GM21528 (cell line): ENCODE measurements around the gene FAAP20.

Experiments used
- ATAC-seq: cut with Tn5 transposase; IDR thresholded peaks from one replicate; pipeline ENCODE4 v1.9.1; 2021; ENCODE audit warnings: mild to moderate bottlenecking, moderate library complexity; ENCODE audit not compliant: unreplicated experiment, low FRiP score

FAAP20 gene, protein sequence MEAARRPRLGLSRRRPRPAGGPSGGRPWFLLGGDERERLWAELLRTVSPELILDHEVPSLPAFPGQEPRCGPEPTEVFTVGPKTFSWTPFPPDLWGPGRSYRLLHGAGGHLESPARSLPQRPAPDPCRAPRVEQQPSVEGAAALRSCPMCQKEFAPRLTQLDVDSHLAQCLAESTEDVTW

DNA sequence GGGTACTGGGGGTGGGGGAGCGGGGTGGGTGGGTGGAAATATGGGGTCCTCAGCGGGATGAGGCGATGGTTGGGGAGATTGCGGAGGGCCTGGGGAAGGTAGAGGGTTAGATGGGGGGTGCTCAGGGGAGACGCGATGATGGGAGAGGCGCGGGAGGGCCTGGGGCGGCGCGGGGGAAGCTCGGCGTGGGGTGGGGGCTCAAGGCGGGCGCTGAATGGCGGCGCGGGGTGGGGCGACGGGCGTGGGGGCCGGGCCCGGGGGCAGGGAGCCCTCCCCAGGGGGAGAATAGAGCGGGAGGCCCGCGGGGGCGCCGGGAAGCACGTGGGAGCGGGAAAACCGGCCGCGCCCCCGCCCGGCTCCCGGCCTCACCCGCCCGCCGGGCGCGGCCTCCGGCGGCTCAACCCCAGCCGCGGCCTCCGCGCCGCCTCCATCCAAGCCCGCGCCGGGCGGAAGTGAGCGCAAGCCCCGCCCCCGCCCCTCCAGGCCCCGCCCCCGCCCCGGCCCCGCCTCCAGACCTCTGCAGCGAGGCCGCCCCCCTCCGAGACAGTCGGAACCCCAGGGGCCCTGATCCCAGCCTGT lies at the start of gene FAAP20:
Gene FAAP20, minus strand, starts transcription at position 454 of the 579 bp plus-strand sequence. Its CDS starts 23 bp downstream, at position 431.
- ATAC-seq = peak; percentile 52

DNA sequence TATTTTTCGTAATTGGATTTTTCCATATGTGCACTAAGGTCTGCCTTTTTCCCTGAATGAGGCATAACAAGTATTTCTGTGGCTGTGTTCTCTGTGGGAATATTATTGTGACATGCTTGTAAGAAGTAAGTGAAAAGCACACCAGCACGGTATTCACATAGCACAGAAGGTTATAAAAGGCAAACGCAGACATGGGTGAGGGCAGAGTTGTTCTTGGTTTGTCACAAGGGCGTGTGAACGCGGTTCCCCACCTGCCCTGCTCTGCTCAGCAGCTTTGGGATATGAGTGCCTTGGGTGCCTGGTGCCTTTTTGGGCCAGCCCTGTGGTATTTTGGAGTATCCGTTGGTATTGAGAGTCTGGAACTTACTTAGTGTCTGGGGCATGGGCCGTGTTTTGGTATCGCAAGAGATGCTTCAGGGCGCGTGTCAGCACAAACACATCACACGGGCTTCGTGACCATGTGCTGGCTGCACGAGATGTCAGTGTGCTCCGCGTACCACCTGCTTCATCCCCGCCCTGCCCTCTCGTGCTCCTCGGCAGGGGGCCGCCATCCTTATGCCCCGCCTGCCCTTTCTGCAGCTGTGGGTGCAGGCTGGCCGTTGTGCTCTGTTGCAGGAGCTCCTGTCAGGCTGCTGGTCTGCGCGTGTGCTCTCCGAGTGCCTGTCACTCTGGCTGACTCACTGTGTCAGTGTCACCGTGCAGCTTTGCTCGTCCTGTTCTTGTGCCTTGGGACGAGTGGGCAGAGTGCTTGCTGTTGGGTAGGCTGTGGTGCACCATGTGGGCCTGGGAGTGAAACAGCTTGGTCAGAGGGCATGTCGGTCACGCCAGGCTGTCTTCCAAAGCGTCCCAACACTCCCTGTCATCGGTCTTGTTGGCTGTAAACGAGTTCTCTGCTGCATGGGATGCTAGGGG lies 48.5 kb upstream of the FAAP20 start:
- ATAC-seq = no peak

DNA sequence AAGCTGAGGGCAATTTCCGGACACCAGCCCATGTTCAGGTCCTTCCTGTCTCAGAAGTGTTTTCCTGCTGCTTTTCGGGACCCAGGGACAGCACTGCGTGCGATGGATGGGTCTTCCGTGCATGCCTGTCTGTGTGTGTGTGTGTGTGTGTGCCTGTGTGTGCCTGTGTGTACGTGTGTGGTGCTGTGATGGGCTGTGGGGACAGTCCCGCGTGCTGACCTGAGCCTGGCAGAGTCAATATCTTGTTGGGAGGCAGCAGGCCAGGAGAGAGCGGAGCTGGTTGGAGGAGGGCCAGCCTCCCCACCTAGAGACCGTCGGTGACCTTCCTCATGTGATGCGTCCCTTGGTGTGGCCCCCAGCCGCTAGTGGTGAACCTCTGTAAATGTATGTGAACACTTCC lies 47.2 kb upstream of the FAAP20 start:
- ATAC-seq = no peak

DNA sequence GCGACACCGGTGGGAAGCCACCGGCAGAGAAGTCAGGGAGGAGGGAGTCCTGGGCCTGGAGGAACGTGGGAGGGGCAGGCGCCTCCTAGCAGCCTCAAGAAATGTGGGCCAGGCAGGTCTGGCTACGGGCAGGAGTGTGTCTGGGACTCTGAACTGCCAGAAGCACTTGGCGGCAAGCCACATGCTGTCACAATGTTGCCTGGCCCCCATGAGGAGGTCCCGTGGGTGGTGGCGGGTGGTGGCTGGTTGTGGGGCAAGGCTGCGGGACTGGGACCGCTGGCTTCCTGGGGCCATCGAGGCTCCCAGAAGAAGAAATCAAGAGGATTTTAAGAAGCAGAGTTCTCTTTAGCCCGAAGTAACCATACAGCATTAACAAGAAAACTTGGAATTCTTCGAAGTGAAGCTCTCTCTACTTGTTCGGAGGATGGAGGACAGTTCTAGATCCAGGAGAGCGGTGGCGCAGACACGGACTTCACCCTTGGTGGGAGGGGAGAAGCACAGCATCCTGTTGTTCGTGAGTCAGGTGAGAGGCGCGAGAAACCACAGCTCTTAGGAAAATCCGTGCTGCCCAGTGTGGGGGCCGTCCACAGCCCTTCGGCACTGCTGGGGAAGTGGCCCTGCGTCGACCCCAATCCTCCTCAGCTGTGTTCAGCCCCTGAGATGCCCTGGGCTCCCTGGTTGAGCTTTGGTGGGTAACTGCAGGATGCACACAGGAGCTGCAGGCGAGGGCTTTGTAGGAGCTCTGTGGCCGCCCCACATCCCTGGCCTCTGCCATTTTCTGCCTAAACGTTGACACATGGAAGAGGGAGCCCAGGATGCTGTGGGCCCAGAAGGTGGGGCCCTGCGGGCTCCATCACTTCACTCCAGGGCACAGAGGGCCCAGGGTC lies 45.9 kb upstream of the FAAP20 start:
- no peak for ATAC-seq

DNA sequence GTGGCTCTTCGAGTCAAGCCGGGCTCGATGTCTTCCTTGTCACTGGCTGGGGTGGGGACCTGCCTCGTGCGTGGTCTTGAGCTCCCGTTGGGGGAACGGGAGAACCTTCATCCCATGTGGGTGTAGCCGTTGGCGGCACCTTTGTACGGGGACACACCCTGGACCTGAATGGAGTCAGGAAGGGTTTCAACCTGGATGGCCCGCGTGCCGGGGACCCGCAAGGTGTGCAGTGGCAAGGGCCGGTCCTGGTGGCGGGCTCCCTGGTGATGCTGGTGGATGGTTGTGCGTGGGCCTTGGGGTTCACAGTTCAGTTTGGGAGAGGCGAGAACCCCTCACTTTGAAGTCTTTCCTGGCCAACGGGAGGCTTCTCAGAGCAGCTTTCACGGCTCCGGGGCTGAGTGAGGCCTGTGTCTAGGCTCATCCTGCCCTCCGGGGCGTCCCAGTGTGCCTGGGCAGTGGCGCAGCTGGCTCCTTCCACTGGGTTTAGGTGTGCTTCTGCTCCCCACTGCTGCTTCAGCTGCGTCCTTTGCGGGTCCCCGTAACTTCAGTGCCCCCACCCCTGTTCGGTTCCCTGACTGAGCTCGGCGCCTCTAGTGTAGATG lies 44.9 kb upstream of the FAAP20 start:
- ATAC-seq = no peak

DNA sequence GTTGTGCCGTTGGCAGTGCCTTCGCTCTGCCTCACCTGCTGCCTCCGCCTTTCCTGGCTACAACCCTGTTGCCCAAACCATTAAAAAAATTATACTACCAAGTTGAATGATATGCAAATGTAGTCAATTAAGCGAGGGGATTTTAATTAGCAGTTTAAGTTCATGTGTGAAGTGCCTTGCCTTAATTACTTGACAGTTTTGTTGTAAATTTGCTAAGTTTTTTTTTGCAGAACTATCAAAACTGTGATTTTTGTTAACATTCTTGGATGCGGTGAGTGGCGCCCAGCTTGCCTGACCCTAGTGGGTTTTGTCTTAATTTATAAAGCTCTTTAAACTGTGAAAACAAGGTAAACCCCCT lies 44.4 kb upstream of the FAAP20 start:
- ATAC-seq = no peak

DNA sequence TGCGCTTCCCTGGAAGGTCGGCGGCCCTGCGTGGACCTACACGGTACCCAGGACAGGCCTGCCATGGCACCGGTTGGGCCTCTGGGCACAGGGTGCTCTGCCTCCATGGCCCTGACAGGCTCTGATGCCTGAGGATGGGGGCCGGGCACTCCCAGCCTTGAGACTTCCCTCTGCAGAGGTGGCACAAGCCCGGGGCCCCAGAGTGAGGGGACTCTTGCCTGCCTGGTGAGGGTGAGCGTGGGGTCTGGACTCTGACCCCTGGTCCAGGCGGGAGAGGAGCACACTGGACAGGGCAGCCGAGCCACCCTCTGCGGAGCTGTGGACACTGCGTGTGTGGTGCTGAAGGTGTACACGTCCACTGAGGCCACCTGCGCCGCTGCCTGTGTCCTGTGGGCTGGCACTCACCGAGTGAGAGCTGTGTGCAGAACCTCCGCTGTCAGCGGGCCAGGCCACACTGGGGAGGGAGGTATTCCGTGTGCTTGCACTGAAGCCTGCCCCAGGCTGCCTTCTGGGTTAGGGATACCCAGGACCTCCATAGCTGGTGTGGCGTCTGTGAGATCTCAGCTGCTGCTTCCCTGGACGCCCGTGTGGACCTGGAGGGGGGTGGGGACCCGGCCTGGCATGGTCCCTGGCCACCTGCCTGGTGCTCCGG lies 43.9 kb upstream of the FAAP20 start:
- ATAC-seq = no peak

DNA sequence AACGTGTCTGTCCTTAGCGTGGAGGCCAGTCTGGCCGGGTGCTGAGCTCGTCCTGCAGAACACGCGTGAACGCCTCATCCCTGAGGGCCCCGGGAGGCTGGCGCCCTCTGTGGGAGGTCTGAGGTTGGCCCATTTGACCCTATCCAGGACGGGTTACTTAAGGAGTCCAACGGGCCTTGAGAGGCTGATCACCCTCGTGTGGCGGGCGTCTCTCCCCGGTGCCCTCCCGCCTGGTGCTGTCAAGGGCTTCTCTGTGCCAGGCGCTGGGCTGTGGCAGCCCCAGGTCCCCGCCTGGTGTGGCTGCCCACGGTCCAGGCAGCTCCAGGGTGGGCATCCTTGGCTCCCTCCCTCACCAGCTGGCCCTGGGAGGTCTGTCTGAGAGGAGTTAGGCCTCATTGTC lies 43.2 kb upstream of the FAAP20 start:
- no peak for ATAC-seq

DNA sequence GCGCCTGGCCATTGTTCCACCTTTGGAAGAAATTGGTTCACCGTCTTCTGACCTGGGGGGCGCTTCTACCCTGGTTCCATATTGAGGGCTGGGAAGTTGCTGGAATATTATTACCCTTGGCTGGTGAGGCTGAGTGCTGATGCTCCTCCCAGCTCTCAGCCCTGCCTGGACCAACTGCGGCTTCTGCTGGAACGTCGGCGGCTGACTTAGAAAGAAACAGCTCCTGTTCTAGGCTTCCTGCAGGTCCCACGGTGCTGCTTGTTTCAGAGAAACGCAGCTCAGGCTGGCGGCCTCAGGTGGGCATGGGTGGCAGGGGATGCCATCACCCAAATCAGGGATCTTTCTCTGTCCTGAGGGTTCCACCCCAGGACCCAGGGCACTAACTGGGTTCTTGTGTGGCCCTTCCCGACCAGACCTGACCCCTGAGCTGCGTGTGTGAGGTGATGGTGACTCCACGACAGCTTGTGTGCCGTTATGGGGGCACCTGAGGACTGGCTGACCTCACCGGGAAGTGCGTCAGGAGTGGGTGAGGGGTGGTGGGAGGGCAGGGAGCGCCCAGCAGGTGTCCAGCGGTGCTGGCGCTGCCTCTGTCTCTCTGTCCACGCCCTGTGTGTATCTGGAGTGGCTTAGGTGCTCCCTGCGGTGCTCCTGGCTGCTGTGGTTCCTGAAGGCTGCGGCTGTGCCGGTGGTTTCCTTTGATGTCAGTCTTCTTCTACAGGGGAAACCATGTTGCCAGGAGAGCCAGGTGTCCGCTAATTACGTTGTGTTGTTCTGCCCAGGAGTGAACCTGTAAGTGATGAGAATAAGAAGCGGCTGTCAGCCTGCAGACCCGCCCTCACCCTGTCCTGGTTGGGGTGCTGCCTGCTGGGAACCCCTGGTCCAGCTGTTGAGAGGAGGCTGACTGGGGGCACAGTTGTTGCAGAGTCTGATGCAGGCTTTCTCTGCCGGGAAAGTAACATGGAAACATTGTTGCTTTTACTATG lies 42.4 kb upstream of the FAAP20 start:
- no peak for ATAC-seq

DNA sequence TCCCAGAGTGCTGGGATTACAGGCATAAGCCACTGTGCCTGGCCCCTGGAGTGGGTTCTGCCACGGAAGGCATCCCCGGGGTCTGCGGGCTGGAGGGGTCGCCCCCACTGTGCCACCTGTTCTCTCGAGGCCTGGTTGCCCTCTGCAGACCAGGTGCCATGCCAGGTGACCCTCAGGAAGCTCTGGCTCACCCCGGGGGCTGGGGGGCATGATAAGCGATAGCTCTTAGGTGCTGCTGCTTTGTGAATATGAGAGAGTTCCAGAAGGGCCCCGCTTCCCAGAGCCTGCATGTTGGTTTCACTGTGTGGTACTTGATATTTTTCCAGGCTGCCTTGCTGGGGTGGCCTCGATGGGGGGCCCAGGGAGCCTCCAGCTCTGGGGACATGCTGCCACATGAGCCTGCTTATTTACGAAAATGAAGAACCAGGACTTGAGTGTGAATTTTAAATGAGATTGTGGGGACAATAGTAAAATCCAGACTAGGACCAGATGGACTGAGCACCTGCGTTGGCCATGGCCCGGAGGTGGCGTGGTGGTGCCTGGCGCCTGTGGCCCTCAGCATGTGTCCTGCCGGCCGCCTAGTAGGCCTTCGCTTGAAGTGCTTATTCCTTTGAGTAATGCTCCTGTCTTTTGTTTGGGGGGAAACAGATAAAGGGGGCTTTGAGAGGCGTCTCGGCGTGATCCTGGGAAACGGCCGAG lies 40.9 kb upstream of the FAAP20 start:
- no peak for ATAC-seq

DNA sequence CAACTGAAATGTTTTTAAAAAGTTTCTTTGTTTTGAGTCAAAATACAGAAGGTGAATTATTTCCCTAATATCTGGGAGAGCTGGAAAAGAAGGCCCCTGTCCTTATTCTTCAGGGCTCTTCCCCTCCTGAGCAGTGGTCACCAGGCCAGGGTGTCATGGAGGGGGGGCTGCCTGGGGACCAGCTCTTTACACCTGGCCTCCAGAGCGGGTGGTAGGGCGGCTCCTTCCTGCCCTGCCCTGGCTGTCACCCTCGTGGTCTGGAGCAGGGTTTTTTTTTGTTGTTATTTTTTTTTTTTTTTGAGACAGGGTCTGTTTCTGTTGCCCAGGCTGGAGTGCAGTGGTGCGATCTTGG lies 40.2 kb upstream of the FAAP20 start:
- no peak for ATAC-seq

DNA sequence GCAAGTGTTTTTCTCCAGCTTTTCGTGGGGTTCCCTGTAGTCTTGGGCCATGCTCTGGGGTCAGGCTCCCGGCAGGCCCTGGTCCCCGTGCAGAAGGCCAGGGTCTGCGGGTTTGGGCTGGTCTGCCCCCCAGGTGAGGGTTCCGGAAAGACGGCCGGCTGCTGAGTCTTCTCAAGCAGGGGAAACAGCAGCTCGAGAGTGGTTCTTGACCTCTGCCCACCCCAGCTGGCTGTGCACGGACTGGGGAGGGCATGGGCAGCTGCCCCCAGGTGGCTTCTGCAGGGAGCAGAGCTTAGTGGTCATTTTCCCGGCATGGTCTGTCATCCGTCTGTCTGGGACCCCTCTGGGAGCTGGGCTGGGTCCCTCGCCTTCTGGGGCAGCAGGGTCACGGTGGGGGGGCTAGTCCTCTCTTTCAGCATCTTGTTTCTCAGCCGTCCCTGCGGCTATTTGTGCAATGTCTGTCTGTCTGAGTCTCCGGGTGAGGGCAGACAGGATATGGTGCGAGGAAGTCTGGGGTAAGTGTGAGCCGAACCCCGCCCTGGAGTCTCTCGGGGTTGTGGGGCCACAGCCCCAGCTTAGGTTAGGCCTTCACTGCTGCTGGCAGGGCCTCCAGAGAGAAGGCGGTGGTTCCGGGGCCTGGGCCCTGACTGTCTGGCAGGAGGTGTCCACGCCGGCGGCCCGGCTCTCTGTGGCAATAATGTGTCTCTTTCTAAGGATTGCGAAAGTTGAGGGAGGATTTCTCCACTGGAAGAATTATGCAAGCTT lies 39.6 kb upstream of the FAAP20 start:
- ATAC-seq = peak; percentile 47

DNA sequence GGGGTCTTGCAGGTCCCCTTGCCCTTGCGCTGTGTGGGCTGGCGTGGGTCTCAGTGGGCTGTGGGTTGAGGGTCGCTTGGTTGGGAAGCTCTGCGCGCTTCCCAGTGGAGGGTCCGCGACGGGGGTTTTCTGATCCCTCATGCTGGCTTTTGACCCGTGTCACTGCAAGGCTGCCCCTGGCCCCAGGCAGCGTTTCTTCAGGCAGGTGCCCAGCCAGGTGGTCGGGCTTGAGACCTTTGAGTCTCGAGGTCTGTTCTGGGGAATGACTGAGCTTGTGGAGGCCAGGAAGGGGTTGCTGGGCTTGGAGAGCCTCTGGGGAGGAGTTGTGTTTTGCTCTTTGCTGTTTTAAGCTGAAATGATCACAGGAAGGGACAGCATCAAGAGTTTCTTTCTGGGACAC lies 38.9 kb upstream of the FAAP20 start:
- no peak for ATAC-seq

DNA sequence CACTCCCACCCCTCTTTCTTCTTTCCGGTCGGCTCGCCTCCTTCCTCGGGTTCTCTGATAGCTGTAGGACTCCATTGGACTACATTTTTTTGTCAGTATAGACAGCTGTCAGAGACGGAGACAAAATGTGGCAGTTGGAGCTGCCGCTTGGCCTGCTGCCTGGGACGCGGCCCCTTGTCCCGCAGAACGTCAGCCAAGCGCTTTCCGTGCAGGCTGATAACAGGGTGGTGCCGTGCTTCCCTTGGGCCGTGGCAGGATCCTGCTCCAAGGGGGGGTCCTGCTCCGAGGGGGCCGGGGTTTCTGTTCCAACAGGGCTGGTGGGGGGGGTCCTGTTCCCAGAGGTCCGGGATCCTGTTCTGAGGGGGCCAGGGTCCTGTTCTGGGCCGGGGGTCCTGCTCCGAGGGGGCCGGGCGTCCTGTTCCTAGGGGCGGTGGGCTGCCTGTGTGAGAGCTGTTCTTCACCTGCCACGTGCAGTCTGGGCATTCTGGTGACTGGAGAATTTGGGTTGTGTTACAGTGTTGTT lies 38.4 kb upstream of the FAAP20 start:
- ATAC-seq = no peak

DNA sequence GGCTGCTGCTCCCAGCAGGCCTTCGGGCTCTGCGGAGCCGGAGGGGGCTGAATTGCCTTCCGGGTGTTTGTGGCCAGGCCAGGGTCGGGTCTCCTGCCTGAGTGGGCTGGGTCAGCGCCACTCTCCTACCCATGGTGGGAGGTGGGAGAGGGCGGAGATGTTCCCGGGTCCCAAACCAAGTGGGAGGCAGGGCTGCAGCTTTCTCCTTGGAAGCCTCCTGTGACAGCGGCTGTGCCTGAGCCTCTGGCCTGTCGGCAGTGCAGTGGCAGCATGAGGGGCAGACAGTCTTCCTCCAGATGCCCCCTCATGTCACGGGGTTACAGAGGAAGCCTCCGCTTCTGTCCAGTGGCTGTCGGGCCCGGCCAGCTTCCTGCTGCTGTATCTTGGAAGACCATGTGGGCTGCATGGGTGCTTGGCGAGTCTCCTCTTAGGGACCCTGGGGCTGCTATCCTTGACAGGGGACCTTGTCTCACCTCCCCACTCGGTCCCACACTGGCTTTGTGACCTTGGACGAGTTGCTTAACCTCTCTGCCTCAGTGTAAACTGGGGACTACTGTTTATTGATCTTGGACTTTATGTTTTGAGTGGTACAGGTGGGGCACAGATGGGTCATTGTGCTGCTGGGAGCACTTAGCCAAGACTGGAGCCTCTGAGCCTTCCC lies 37.8 kb upstream of the FAAP20 start:
- ATAC-seq = no peak

DNA sequence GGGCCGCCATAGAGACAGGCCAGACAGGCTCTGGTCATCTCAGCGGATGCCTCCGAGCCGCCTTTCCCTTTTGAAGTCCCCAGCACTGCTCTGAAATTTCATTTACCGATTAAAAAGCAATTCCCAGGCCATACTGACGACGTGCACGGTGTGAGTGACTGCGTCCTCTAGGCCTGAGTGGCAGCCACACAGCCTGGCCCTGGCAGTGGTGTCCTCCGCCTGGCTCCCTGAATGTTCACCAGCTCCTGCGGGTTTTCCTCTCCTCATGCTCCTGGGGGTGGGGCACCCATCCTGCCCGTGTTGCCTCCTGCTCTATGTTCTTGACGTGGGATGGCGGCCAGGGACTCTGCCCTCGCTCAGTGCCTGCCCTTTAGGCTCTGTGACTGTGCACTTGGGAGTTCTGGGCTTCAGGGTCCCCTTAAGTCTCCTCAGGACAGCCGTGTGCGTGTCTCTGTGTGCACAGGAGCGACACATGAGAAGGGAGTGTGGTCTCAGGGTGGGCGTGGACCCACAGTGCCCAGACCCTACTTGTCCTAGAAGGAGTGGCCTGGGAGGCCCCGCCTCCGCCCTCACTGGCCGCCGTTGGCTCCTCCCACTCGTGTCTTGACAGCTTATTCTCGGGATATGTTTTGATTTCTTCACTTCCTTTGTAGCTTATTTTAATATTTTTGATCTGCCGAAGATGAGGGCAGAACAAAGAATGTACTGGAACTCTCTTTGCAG lies 37.1 kb upstream of the FAAP20 start:
- no peak for ATAC-seq
